Ectodermal cell (in vitro differentiated cells): ENCODE results near the gene SPDEF.

ENCODE experiments used
- H3K27ac ChIP-seq: 2 replicates; pipeline ENCODE4 v1.7.0; 2013; ENCODE audit warnings: mild to moderate bottlenecking, low read depth, low read length; ENCODE audit not compliant: insufficient read depth, poor library complexity, severe bottlenecking
- H3K27me3 ChIP-seq: 2 replicates; pipeline ENCODE4 v1.7.0; 2013; ENCODE audit warnings: mild to moderate bottlenecking, low read length; ENCODE audit not compliant: insufficient read depth, control insufficient read depth, poor library complexity, severe bottlenecking
- H3K36me3 ChIP-seq: one replicate; pipeline ENCODE4 v1.7.0; 2013; ENCODE audit warnings: low read length; ENCODE audit not compliant: control insufficient read depth, insufficient read depth
- H3K4me1 ChIP-seq: one replicate; pipeline ENCODE4 v1.7.0; 2013; ENCODE audit warnings: low read length; ENCODE audit not compliant: control insufficient read depth, insufficient read depth
- H3K4me3 ChIP-seq: 2 replicates; pipeline ENCODE4 v1.7.0; 2013; ENCODE audit warnings: low read depth, low read length, control low read depth; ENCODE audit not compliant: insufficient read depth
- H3K9me3 ChIP-seq: 2 replicates; pipeline ENCODE4 v1.7.0; 2013; ENCODE audit warnings: mild to moderate bottlenecking, low read length, moderate library complexity; ENCODE audit not compliant: control insufficient read depth
- WGBS, 2 experiments: methylation state at CpG; one replicate each; pipeline ENCODE4 v1.1.7; 2013; ENCODE audit warnings: missing lambda C conversion rate in 2 of 2; 5-methylcytosine and 5-hydroxymethylcytosine counted together

The SPDEF gene

GRCh38 chr6:34529665-34530327, 26.3 kb downstream of the SPDEF start:
- peaks cover 12% of the 10 kb centered on the region for H3K4me1 ChIP-seq
- H3K27me3 ChIP-seq: peaks cover 5% of the 10 kb centered on the region
- WGBS, 2 experiments: 89 to 95% methylated on average over 10 of the region's 10 CpGs
- H3K36me3 ChIP-seq: no peaks in the 10 kb centered on the region
- H3K27ac ChIP-seq: no peak overlapping the region
- no peak overlapping the region for H3K4me3 ChIP-seq
- no peaks in the 10 kb centered on the region for H3K9me3 ChIP-seq

DNA sequence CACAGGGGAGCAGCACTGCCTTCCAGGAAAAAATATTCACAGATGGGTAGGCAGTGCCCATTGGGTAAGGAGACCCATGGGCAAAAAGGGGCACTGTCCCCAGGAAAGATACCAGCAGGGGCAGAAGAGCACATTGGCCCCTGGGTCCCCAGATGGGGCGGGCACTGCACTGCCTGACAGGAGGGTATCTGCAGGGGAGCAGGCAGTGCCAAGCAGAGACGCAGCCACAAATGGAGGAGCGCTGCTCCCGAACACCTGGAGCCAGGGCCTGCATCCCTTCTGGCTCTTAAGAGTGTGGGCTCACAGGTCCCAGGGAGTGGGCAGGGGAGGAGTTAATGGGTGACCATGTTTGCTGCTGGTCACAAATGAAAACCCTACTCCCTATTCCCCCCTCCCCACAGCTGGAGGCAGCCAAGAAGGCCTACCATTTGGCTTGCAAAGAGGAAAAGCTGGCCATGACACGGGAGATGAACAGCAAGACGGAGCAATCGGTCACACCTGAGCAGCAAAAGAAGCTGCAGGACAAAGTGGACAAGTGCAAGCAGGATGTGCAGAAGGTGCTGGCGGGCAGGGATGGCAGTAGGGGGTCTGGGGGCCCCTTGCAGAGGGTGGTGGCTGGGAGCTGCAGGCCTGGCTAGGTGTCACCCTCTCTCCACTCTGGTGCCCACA, 27.0 kb downstream of the SPDEF start:
- H3K27ac ChIP-seq: no peak overlapping the region
- H3K4me3 ChIP-seq: no peak overlapping the region
- 93 to 94% methylated on average over 8 of the region's 8 CpGs for WGBS, 2 experiments
- no peaks in the 10 kb centered on the region for H3K36me3 ChIP-seq
- peaks cover 12% of the 10 kb centered on the region for H3K4me1 ChIP-seq
- H3K9me3 ChIP-seq: no peaks in the 10 kb centered on the region
- peaks cover 5% of the 10 kb centered on the region for H3K27me3 ChIP-seq

DNA sequence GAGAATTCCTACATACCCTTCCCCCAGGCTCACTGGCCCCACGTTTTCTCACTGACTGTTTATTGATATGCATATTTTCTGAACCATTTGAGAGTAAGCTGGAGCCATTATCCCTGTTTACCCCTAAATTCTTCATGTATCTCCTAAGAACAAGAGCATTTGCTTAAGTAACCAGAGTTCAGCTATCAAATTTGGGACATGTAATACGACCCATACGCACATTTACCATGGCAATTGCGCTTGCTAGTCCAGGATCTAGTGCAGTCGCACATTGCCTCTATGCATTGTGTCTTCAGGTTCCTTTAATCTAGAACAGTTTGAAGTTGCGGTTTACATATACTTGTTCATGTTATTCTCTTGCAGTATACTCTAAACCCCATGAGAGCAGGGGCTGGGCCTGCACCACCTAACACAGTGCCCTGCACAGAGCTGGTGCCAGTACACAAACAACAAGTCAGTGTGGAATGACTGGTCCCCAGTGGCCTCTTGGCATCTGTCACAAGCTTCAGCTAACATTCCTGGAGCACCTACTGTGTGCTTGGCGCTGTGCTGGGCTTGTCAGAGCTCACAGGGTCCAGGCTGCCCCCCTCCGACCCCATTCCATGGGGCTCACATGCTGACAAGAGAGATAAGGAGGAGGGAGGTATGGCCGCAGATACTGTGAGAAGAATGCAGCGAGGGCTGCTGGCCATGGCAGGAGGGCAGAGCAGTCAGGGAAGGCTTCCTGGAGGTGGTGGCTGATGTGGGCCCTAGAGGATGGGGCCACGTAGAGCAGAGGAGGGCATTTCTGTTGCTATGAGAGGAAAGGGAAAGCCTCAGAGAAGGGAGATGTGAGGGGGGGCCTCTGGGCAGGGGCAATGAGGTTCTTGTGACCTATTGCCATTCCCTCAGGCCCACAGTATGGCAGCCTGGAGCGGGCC, 28.1 kb downstream of the SPDEF start:
- Histone ChIP-seq H3K36me3 (no peaks in the 10 kb centered on the region), H3K9me3 (no peaks in the 10 kb centered on the region), H3K4me1 (peaks cover 12% of the 10 kb centered on the region), H3K27me3 (peaks cover 5% of the 10 kb centered on the region), H3K4me3 (no peak overlapping the region), H3K27ac (no peak overlapping the region)
- 83 to 87% methylated on average over 12 of the region's 12 CpGs for WGBS, 2 experiments

- Histone ChIP-seq H3K36me3 (no peaks in the 10 kb centered on the region), H3K27ac (no peak overlapping the region), H3K27me3 (peaks cover 5% of the 10 kb centered on the region), H3K4me1 (peaks cover 12% of the 10 kb centered on the region), H3K4me3 (no peak overlapping the region), H3K9me3 (no peaks in the 10 kb centered on the region)
- WGBS, 2 experiments: 3 to 4% methylated on average over 50 to 52 of the region's 53 CpGs
Measured at GRCh38 chr6:34526992-34527728, 29.0 kb downstream of the SPDEF start.

- Histone ChIP-seq H3K4me1 (peaks cover 12% of the 10 kb centered on the region), H3K9me3 (no peaks in the 10 kb centered on the region), H3K27ac (no peak overlapping the region), H3K4me3 (no peak overlapping the region), H3K27me3 (peaks cover 5% of the 10 kb centered on the region), H3K36me3 (no peaks in the 10 kb centered on the region)
- WGBS, 2 experiments: 75 to 76% methylated on average over 22 to 23 of the region's 23 CpGs
Measured at GRCh38 chr6:34526241-34526972, 29.7 kb downstream of the SPDEF start.

DNA sequence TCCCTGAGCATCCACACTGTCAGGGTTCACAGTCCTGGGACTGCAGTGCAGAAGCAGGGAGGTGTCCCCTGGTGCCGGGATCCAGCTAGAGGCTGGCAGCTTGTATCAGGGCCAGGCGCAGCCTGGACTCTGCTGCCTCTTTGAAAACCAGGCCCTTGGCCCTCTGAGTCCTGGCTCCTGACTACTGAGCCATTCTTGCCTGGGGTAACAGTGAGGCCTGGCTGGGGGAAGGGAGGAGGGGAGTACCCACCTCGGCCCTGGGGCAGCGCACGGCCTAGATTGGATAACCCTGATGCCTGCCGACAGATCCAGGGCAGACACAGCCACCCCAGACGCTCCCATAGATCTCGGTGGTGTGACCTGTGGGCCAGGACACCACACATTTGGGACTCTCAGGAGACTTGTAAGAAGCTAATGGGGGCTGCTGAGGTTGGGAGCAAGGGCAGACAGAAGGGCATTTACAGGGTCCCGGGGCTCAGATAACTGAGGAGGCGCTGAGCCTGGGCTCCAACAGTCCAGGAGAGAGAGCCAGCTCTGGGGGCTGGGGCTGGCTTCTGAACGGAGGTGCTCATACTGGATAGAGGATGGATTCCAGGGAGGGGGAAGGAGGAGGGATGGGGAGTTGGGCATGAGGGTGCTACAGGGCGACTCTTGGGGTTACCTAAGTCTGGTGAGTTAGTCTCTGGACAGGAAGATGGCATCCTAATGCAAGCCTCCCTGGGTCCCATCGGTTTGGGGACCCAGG, 30.5 kb downstream of the SPDEF start:
- Histone ChIP-seq H3K27ac (no peak overlapping the region), H3K9me3 (no peaks in the 10 kb centered on the region), H3K4me3 (no peak overlapping the region), H3K36me3 (no peaks in the 10 kb centered on the region), H3K4me1 (peaks cover 12% of the 10 kb centered on the region), H3K27me3 (peaks cover 5% of the 10 kb centered on the region)
- WGBS, 2 experiments: 90 to 91% methylated on average over 13 of the region's 13 CpGs

DNA sequence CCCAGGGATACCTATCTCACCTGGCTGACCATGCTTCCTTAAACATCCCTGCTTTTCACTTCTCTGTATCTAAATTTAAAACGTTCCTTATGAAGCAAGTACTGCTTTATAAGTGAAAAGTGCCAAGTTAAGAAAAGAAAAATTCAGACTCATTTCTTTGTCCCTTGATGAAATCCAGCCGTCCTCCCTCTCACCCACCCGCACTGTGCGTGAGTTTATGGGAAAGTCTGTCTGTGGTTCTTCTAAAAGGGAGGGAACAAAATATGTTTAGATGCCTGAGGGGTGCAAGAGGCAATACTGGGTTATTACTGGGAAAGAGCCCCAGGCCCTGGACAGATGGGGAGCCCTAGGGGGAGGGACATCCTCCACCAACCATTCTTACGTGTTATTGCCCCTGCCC, 31.2 kb downstream of the SPDEF start:
- Histone ChIP-seq H3K4me3 (no peak overlapping the region), H3K9me3 (no peaks in the 10 kb centered on the region), H3K27me3 (peaks cover 5% of the 10 kb centered on the region), H3K36me3 (no peaks in the 10 kb centered on the region), H3K27ac (no peak overlapping the region), H3K4me1 (peaks cover 12% of the 10 kb centered on the region)
- WGBS, 2 experiments: 92 to 96% methylated on average over 5 of the region's 5 CpGs

DNA sequence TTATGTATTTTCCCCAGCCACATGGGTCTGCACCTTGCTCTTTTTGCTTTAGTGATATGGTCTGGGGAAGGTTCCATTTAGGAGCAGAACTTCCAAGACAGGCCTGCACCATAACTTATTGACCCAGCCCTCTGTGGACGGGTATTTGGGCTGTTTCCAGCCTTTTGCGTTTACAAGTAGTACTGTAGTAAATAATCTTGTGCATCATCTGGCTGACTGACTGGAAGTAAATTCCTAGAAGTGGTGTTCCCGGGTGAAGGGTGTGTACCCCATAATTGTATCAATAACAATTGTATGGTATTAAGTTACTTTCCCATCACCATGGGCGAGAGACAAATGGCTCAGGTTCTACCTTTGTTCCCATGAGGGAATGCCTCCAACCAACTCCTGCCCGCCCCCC, 31.6 kb downstream of the SPDEF start:
- no peaks in the 10 kb centered on the region for H3K9me3 ChIP-seq

More for the DNA sequence above, 31.6 kb downstream of the SPDEF start:
- Histone ChIP-seq H3K27me3 (peaks cover 5% of the 10 kb centered on the region), H3K27ac (no peak overlapping the region), H3K36me3 (no peaks in the 10 kb centered on the region), H3K4me3 (no peak overlapping the region), H3K4me1 (peaks cover 12% of the 10 kb centered on the region)
- 77 to 92% methylated on average over 5 of the region's 5 CpGs for WGBS, 2 experiments
